Ramos (cell line): Measurements from ENCODE around the gene STEAP1B.

Source experiments
- in situ Hi-C: fragments of 300-500 bp; cut with MboI; formaldehyde crosslinking; loops from one replicate; pipeline ENCODE4 v1.14.3; 2022; ENCODE audit warnings: low sequenced_read_pairs; ENCODE audit not compliant: unreplicated experiment

Gene STEAP1B

DNA sequence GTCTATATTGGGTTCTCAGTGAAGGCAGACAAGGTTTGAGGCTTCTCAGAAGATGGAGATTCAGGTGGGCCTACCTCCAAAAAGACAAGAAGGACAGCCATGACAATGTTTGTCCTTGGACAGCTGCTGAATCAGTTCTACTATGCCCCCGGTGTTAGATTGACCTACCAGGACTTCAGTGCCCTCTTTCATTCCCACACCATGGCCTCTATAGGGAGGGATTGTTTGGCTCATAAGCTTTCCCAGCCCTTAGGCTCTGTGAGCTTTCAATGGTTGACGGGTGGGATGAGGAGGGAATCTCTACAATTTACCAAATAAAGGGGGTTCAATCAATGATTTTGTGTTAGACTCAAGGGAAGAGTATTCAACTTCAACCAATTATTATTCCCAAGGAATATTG, 119.7 kb downstream of the STEAP1B start:
- in situ Hi-C loops: no loop called here

DNA sequence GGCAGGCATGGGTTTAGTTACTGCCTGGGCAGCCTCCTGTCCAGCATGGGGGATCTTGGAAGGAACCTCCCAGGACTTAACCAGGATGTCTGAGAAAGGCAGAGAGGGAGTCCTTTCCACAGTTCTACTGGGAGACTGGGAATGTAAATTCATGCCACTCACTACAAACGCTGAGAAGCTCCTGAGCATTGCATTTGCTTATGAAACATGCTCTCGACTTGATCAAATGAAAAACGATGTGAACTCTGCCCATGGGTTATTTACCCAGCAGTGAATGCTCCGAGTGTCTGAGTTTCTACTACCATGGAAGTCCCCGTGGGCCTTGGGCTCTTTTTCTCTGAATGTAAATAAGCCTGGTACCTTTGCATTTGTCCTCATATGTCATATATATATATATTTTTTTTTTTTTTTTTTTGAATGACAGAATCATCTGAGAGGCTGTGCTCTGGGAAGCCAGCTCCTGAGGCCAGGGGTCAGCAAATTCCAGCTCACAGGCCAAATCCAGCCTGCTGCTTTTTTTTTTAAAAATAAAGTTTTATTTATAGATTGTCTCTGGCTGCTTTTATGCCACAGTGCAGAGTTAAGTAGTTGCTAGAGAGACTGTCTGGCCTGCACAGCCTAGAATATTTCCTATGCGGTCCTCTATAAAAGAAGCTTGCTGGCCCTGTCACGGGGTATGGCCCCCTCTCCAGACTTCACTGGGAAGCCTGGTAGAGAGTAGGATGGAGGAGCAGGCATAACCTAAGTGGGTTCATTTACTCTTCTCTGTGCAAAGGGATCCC, 121.6 kb downstream of the STEAP1B start:
- in situ Hi-C loops: no loop called here

DNA sequence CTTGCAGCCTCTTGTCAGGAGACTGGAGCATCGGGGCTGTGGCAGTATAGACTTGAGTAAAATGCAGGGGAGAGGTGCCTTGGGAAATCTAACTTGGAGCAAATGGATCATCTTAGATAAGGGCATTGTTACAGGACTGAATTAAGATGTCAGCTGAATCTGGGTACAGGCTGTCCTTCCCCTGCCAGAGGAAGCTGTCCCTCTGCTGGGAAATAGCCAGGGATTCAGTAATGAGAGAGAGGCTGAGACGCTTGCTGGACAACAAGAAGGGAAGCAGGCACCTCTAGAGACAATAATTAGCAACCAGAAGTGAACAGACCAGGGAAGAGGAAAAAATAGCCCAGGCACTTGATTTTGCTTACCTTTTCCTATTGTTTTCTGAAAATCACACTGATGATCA, 122.3 kb downstream of the STEAP1B start:
- in situ Hi-C loops: no loop called here

DNA sequence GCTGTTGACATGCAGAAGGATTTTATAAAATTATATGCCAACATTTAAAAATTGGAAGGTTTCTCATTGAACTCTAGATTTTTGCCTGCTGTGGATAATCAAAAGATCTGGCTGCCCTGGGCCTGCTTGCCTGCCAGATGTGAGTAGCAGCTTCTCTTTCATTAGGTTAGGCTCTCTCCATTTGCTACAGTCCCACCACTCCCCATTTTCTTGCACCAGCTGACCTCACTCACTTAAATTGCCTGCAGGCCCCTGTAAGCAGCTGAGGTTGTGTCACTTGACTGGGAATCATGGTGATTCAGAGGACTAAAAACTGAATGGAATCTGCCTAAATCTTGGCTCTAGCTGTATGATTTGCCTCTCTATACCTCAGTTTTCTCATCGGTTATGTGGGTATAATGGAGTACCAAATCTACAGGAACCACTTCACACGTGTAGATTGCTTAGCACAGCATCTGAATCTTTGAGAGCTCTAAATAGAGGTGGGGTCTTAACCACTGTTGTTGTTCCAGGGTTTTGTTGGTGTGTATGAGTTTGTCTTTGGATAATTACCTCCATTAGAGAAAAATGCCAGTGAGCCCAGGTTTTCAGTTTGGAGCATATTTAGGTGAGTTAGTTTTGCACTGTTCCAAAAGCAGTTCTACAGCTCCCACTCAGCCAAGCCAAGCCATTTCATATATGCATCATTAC, 124.5 kb downstream of the STEAP1B start:
- in situ Hi-C loops: no loop called here

DNA sequence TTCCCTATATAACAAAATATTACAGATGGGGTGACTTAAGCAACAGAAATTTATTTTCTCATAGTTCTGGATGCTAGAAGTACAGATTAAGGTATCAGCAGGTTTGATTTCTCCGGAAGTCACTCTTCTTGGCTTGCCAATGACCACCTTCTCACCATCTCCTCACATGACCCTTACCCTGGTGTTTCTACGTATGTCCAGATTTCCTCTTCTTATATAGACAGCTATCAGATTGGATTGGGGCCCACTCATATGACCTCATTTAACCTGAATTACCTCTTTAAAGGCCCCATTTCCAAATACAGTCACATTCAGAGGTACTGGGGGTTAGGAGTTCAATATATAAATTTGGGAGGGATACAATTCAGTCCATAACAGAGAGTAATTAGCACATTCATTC, 126.1 kb downstream of the STEAP1B start:
- in situ Hi-C loops: no loop called here

DNA sequence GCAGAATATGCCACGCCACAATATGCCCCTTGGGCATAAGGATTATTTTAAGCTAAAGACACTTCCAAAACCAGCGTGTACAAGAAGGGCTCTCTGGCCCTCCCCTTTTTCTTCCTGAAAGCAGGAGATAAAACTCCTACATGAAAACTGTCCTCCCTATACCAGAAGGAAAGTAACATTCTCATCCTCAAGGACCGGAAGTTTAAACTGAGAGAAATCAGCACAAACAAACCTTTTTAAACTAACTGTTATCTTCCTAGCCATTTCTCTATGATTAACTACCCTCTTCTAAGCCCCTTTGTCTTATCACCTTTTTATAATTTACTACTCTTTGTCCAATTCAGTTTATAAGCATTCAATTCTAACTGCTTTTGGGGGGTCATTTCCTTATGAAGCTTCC, 126.6 kb downstream of the STEAP1B start:
- in situ Hi-C loops: no loop called here

DNA sequence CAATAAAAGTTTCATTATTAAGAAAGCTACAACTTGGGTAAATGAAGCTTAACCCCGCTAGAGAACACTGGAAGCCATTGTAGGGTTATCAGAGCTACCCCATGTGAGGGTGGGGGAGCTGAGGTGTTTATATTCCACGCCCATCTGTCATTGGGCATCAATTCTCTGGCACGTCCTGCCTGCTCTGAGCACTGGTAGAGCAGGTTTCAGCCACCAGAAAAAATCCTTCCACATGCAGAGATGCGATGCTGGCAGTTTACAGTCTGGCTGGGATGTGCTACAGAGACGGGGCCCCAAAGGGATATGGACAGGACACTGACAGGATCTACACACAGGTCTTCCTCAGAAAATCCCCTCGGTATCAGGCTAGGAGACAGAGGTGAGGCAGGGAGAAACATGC, 127.1 kb downstream of the STEAP1B start:
- in situ Hi-C loops: no loop called here

DNA sequence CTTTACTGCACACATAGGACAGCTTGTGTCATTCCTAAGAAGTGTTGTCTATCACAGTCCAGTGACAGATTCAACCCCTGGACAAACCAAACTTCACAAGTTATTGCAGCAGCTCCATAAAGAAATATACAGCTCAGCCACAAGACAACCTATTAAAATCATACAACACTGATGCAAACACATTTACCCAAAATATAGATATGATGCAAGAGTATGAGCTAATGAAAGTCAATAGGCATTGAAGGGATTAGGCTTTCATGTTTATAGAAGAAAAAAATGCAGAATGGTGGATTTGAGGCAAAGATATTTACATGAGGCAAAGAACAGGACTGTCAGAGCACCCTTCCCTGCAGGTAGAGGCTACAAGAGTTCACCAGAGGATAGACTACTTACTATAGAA, 128.1 kb downstream of the STEAP1B start:
- in situ Hi-C loops: no loop called here
